ENCODE measurements around the gene USP47.

GRCh38 chr11:11981364-11981763, 139.6 kb downstream of the USP47 start:
- no peak for TF ChIP-seq CTCF (IDR thresholded peaks at IDR 0.05)
- TF ChIP-seq EZH2 (IDR thresholded peaks at IDR 0.05), result no peak
- no peak for TF ChIP-seq EZH2phosphoT487 (IDR thresholded peaks at IDR 0.05)

All from neural progenitor cell (in vitro differentiated cells).